Fibroblast of lung (primary cell): ENCODE results near the gene FOXL2NB.

Source experiments
- CTCF ChIP-seq, 2 donors: IDR thresholded peaks in 1 of 2; conservative IDR thresholded peaks in 1 of 2; 1 replicate in 1 of 2; 2 replicates in 1 of 2; pipeline ENCODE4 v1.5.1; 2011 to 2012; ENCODE audit warnings: low read length in 2 of 2, control low read depth in 1 of 2, inconsistent platforms in 1 of 2, low read depth in 1 of 2, mild to moderate bottlenecking in 1 of 2
- EZH2 ChIP-seq: IDR thresholded peaks from 2 replicates; pipeline ENCODE4 v1.5.1; 2012; ENCODE audit warnings: low read length, control low read depth, mild to moderate bottlenecking; ENCODE audit errors: missing control alignments

GRCh38 chr3:138901567-138901966 lies 45.5 kb upstream of the FOXL2NB start:
- no peak for TF ChIP-seq EZH2
- no peak for TF ChIP-seq CTCF (conservative IDR thresholded peaks at IDR 0.05 in 1 of 2, IDR thresholded peaks at IDR 0.05 in 1 of 2; ENCODE audit: low read depth in 1 of 2, low read length in 2 of 2)
